Measurements from ENCODE around the gene CXCL10.

- no peak for TF ChIP-seq CTCF (IDR thresholded peaks at IDR 0.05; ENCODE audit: low read depth, low read length, missing input control)
- no peak for TF ChIP-seq RAD21 (IDR thresholded peaks at IDR 0.05)
- no peak for TF ChIP-seq MAX (IDR thresholded peaks at IDR 0.05)
Observed at GRCh38 chr4:76022677-76023076, 620 bp downstream of the CXCL10 start.

Measured in liver (tissue), 3 donors.